Measurements from ENCODE around the gene NEDD4.
"Not testable (repeated sequence)": the region's sequence is repeated elsewhere in the genome, so short reads cannot be mapped to it uniquely, and the experiment has no call there.

Gene NEDD4

GRCh38 chr15:55993111-55993803, at the start of gene NEDD4:
Gene NEDD4 (minus strand): TSS chr15:55993612. CDS start chr15:55993555, 57 bp downstream.
- peak; percentile 35 for DNase-seq (ENCODE audit: low read depth)

- no peak for DNase-seq (ENCODE audit: low read depth)
Measured at GRCh38 chr15:56042498-56042897, 49.1 kb upstream of the NEDD4 start.

GRCh38 chr15:56042031-56042430, 48.6 kb upstream of the NEDD4 start:
- no peak for DNase-seq (ENCODE audit: low read depth)

- no peak for DNase-seq (ENCODE audit: low read depth)
Measured at GRCh38 chr15:56040081-56041035, 46.9 kb upstream of the NEDD4 start.

GRCh38 chr15:56038707-56039106, 45.3 kb upstream of the NEDD4 start:
- DNase-seq (ENCODE audit: low read depth) = no peak

GRCh38 chr15:56038015-56038414, 44.6 kb upstream of the NEDD4 start:
- no peak for DNase-seq (ENCODE audit: low read depth)

GRCh38 chr15:56036546-56037067, 43.2 kb upstream of the NEDD4 start:
- no peak for DNase-seq (ENCODE audit: low read depth)

- no peak for DNase-seq (ENCODE audit: low read depth)
Measured at GRCh38 chr15:56035166-56035565, 41.8 kb upstream of the NEDD4 start.

GRCh38 chr15:56034514-56034913, 41.1 kb upstream of the NEDD4 start:
- DNase-seq (ENCODE audit: low read depth) = no peak

- no peak for DNase-seq (ENCODE audit: low read depth)
Measured at GRCh38 chr15:56032373-56032772, 39.0 kb upstream of the NEDD4 start.

GRCh38 chr15:56031836-56032235, 38.4 kb upstream of the NEDD4 start:
- DNase-seq (ENCODE audit: low read depth) = no peak

- no peak for DNase-seq (ENCODE audit: low read depth)
Measured at GRCh38 chr15:56031402-56031801, 38.0 kb upstream of the NEDD4 start.

- DNase-seq (ENCODE audit: low read depth) = no peak
Measured at GRCh38 chr15:56028430-56028829, 35.0 kb upstream of the NEDD4 start.

GRCh38 chr15:56023160-56023559, 29.7 kb upstream of the NEDD4 start:
- not testable (repeated sequence) for DNase-seq (ENCODE audit: low read depth)

- DNase-seq (ENCODE audit: low read depth) = no peak
Measured at GRCh38 chr15:56019819-56020486, 26.5 kb upstream of the NEDD4 start.

GRCh38 chr15:56019060-56019793, 25.8 kb upstream of the NEDD4 start:
- DNase-seq (ENCODE audit: low read depth) = no peak

- no peak for DNase-seq (ENCODE audit: low read depth)
Measured at GRCh38 chr15:56017920-56018319, 24.5 kb upstream of the NEDD4 start.

GRCh38 chr15:56017511-56017910, 24.1 kb upstream of the NEDD4 start:
- DNase-seq (ENCODE audit: low read depth) = no peak

GRCh38 chr15:56016281-56016680, 22.9 kb upstream of the NEDD4 start:
- DNase-seq (ENCODE audit: low read depth) = no peak

- no peak for DNase-seq (ENCODE audit: low read depth)
Measured at GRCh38 chr15:56014677-56015076, 21.3 kb upstream of the NEDD4 start.

GRCh38 chr15:56007053-56007452, 13.6 kb upstream of the NEDD4 start:
- DNase-seq (ENCODE audit: low read depth) = not testable (repeated sequence)

- DNase-seq (ENCODE audit: low read depth) = not testable (repeated sequence)
Measured at GRCh38 chr15:56006371-56006770, 13.0 kb upstream of the NEDD4 start.
